Lower leg skin (tissue), 3 donors: ENCODE data around the gene ARHGAP9.

Experiments
- POLR2A ChIP-seq, 2 donors: fragments of 450-650 bp; IDR thresholded peaks; one replicate each; pipeline ENCODE4 v1.6.1; 2016 to 2017; ENCODE audit warnings: antibody characterized with exemption in 2 of 2, mild to moderate bottlenecking in 1 of 2, moderate library complexity in 1 of 2
- TF ChIP-seq, protein P1 (sequence below), 3 donors: fragments of 450-650 bp; IDR thresholded peaks; one replicate each; pipeline ENCODE4 v1.5.1; 2016; ENCODE audit warnings: antibody characterized with exemption in 3 of 3, mild to moderate bottlenecking in 3 of 3, moderate library complexity in 2 of 3

- TF ChIP-seq, protein P1, sequence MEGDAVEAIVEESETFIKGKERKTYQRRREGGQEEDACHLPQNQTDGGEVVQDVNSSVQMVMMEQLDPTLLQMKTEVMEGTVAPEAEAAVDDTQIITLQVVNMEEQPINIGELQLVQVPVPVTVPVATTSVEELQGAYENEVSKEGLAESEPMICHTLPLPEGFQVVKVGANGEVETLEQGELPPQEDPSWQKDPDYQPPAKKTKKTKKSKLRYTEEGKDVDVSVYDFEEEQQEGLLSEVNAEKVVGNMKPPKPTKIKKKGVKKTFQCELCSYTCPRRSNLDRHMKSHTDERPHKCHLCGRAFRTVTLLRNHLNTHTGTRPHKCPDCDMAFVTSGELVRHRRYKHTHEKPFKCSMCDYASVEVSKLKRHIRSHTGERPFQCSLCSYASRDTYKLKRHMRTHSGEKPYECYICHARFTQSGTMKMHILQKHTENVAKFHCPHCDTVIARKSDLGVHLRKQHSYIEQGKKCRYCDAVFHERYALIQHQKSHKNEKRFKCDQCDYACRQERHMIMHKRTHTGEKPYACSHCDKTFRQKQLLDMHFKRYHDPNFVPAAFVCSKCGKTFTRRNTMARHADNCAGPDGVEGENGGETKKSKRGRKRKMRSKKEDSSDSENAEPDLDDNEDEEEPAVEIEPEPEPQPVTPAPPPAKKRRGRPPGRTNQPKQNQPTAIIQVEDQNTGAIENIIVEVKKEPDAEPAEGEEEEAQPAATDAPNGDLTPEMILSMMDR (IDR thresholded peaks at IDR 0.05), result no peak
- TF ChIP-seq POLR2A (IDR thresholded peaks at IDR 0.05), result no peak
Measured at GRCh38 chr12:57481671-57482070, 2.0 kb upstream of the ARHGAP9 start.
